Neural progenitor cell (in vitro differentiated cells): ENCODE measurements around the gene NTM. TPM values are rescaled to one million over a fixed set of nuclear protein-coding genes. Genes with fewer than 3 reads are reported as not detected.

Experiments
- DNase-seq: peaks from one replicate; pipeline ENCODE4 v3.0.0-alpha.2; 2016; ENCODE audit warnings: low spot score
- H2AFZ ChIP-seq: fragments of 200-600 bp; sonication (generic); replicated peaks from 2 replicates; pipeline ENCODE4 v1.6.1; 2016; ENCODE audit warnings: antibody characterized with exemption
- H3F3A ChIP-seq: fragments of 200-600 bp; sonication (generic); 2 replicates; pipeline ENCODE4 v1.6.1; 2016; ENCODE audit warnings: antibody characterized with exemption, low read depth
- H3K27ac ChIP-seq: fragments of 200-600 bp; sonication (generic); 2 replicates; pipeline ENCODE4 v1.5.1; 2016; ENCODE audit warnings: mild to moderate bottlenecking
- H3K27me3 ChIP-seq: fragments of 200-600 bp; sonication (generic); 2 replicates; pipeline ENCODE4 v1.6.1; 2016; ENCODE audit warnings: mild to moderate bottlenecking, moderate library complexity
- H3K36me3 ChIP-seq: fragments of 200-600 bp; sonication (generic); 2 replicates; pipeline ENCODE4 v1.5.1; 2016
- H3K4me1 ChIP-seq: fragments of 200-600 bp; sonication (generic); 2 replicates; pipeline ENCODE4 v1.6.1; 2016; ENCODE audit warnings: mixed run types
- H3K4me2 ChIP-seq: fragments of 200-600 bp; sonication (generic); 2 replicates; pipeline ENCODE4 v1.6.1; 2016
- H3K4me3 ChIP-seq: fragments of 200-600 bp; sonication (generic); 2 replicates; pipeline ENCODE4 v1.5.1; 2016
- H3K79me2 ChIP-seq: fragments of 200-600 bp; sonication (generic); 2 replicates; pipeline ENCODE4 v1.6.1; 2016; ENCODE audit warnings: low read depth
- H3K9ac ChIP-seq: fragments of 200-600 bp; sonication (generic); 2 replicates; pipeline ENCODE4 v1.6.1; 2016
- H3K9me3 ChIP-seq: fragments of 200-600 bp; sonication (generic); 2 replicates; pipeline ENCODE4 v1.5.1; 2016; ENCODE audit warnings: low read depth
- H4K20me1 ChIP-seq: fragments of 200-600 bp; sonication (generic); 2 replicates; pipeline ENCODE4 v1.6.1; 2016; ENCODE audit warnings: low read depth
- H3K27ac Mint-ChIP-seq: 3 replicates; pipeline ENCODE4 v1.8.0; 2021; ENCODE audit warnings: mixed read lengths
- H3K27me3 Mint-ChIP-seq: 2 replicates; pipeline ENCODE4 v1.8.0; 2022; ENCODE audit warnings: low read depth, mild to moderate bottlenecking, inconsistent platforms, moderate library complexity, mixed read lengths; ENCODE audit not compliant: insufficient read depth
- H3K36me3 Mint-ChIP-seq: 3 replicates; pipeline ENCODE4 v1.8.0; 2021; ENCODE audit warnings: mixed read lengths
- H3K4me1 Mint-ChIP-seq: 3 replicates; pipeline ENCODE4 v1.8.0; 2021; ENCODE audit warnings: mixed read lengths
- H3K4me3 Mint-ChIP-seq: 3 replicates; pipeline ENCODE4 v1.8.0; 2021; ENCODE audit warnings: mild to moderate bottlenecking, moderate library complexity, mixed read lengths
- H3K9me3 Mint-ChIP-seq: 3 replicates; pipeline ENCODE4 v1.8.0; 2020; ENCODE audit warnings: mixed read lengths
- EZH2 ChIP-seq: fragments of 200-600 bp; sonication (generic); IDR thresholded peaks from 2 replicates; pipeline ENCODE4 v1.6.1; 2017; ENCODE audit warnings: antibody characterized with exemption, mild to moderate bottlenecking, moderate library complexity
- EZH2phosphoT487 ChIP-seq: fragments of 200-600 bp; sonication (generic); IDR thresholded peaks from 2 replicates; pipeline ENCODE4 v1.6.1; 2017; ENCODE audit warnings: antibody characterized with exemption
- total RNA-seq: library from RNA; depleted of rRNA; stranded (reverse); fragments of >200 nt; gene quantifications from 2 replicates; pipeline ENCODE4 v1.2.3, GENCODE V29; 2015; ENCODE audit warnings: low replicate concordance
- TF ChIP-seq, protein P1 (sequence below): fragments of 200-600 bp; sonication (generic); IDR thresholded peaks from 2 replicates; pipeline ENCODE4 v1.5.1; 2017; ENCODE audit warnings: antibody characterized with exemption, mild to moderate bottlenecking

NTM gene
- total RNA-seq, 1 donor from 2014 or later, result 4.3 TPM

DNA sequence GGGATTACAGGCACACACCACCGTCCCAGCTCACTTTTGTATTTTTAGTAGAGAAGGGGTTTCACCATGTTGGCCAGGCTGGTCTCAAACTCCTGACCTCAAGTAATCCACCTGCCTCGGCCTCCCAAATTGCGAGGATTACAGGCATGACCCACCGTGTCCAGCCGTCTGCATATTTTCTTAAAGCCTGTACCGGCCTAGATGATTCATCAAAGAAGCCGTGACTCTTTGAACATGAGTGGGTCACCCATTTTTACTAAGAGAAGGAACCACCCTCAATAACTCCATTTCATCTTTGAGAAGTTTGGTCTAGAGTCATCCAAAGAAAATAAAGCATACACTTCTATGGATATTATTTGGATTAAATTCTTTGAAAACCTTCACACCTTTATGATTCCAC is 388.3 kb downstream of the NTM start:
- Histone ChIP-seq H3K4me3 (no peak overlapping the region), H3K27ac (no peak overlapping the region), H4K20me1 (no peaks in the 10 kb centered on the region), H3K79me2 (no peaks in the 10 kb centered on the region), H2AFZ (no peak overlapping the region), H3F3A (no peaks in the 10 kb centered on the region), H3K27me3 (no peaks in the 10 kb centered on the region), H3K4me2 (no peak overlapping the region), H3K9ac (no peak overlapping the region), H3K36me3 (no peaks in the 10 kb centered on the region), H3K9me3 (no peaks in the 10 kb centered on the region), H3K4me1 (no peaks in the 10 kb centered on the region)
- no peak for DNase-seq
- Mint-ChIP-seq H3K9me3 (no peaks in the 10 kb centered on the region), H3K27me3 (no peaks in the 10 kb centered on the region), H3K27ac (no peak overlapping the region), H3K36me3 (no peaks in the 10 kb centered on the region), H3K4me3 (no peak overlapping the region), H3K4me1 (peaks cover 7% of the 10 kb centered on the region)
- TF ChIP-seq EZH2phosphoT487 (no peak), EZH2 (no peak)
- TF ChIP-seq, protein P1, sequence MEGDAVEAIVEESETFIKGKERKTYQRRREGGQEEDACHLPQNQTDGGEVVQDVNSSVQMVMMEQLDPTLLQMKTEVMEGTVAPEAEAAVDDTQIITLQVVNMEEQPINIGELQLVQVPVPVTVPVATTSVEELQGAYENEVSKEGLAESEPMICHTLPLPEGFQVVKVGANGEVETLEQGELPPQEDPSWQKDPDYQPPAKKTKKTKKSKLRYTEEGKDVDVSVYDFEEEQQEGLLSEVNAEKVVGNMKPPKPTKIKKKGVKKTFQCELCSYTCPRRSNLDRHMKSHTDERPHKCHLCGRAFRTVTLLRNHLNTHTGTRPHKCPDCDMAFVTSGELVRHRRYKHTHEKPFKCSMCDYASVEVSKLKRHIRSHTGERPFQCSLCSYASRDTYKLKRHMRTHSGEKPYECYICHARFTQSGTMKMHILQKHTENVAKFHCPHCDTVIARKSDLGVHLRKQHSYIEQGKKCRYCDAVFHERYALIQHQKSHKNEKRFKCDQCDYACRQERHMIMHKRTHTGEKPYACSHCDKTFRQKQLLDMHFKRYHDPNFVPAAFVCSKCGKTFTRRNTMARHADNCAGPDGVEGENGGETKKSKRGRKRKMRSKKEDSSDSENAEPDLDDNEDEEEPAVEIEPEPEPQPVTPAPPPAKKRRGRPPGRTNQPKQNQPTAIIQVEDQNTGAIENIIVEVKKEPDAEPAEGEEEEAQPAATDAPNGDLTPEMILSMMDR, result no peak

DNA sequence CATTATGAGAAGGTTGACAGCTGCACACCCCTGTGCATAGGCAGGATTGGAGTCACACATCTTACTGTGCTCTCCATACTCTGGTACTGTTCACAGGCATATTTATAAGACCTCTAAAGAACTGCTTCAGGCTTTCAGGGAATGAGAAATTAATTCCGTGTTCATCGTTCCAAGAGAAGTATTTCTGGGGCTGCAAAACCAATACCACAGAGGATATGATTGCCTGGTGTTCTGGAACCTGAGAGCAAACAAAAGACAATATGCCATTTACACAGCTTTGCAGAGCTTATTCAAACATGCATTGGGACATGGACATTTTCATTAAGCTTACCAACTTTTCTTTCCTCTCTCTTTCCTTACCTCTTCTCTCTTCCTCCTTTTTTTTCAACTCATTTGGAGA is 388.7 kb downstream of the NTM start:
- no peak overlapping the region for H3K4me3 ChIP-seq
- Mint-ChIP-seq H3K9me3 (no peaks in the 10 kb centered on the region), H3K27ac (no peak overlapping the region), H3K36me3 (no peaks in the 10 kb centered on the region), H3K4me1 (peaks cover 7% of the 10 kb centered on the region), H3K27me3 (no peaks in the 10 kb centered on the region), H3K4me3 (no peak overlapping the region)
- DNase-seq, result no peak
- H3F3A ChIP-seq, result no peaks in the 10 kb centered on the region
- TF ChIP-seq EZH2 (no peak), EZH2phosphoT487 (no peak)
- TF ChIP-seq, protein P1, result no peak
- H3K4me1 ChIP-seq, result no peaks in the 10 kb centered on the region
- H3K27ac ChIP-seq, result no peak overlapping the region
- H2AFZ ChIP-seq, result no peak overlapping the region
- H3K9ac ChIP-seq, result no peak overlapping the region
- no peaks in the 10 kb centered on the region for H3K9me3 ChIP-seq
- no peaks in the 10 kb centered on the region for H3K36me3 ChIP-seq
- H3K79me2 ChIP-seq, result no peaks in the 10 kb centered on the region
- no peak overlapping the region for H3K4me2 ChIP-seq
- no peaks in the 10 kb centered on the region for H3K27me3 ChIP-seq
- no peaks in the 10 kb centered on the region for H4K20me1 ChIP-seq

DNA sequence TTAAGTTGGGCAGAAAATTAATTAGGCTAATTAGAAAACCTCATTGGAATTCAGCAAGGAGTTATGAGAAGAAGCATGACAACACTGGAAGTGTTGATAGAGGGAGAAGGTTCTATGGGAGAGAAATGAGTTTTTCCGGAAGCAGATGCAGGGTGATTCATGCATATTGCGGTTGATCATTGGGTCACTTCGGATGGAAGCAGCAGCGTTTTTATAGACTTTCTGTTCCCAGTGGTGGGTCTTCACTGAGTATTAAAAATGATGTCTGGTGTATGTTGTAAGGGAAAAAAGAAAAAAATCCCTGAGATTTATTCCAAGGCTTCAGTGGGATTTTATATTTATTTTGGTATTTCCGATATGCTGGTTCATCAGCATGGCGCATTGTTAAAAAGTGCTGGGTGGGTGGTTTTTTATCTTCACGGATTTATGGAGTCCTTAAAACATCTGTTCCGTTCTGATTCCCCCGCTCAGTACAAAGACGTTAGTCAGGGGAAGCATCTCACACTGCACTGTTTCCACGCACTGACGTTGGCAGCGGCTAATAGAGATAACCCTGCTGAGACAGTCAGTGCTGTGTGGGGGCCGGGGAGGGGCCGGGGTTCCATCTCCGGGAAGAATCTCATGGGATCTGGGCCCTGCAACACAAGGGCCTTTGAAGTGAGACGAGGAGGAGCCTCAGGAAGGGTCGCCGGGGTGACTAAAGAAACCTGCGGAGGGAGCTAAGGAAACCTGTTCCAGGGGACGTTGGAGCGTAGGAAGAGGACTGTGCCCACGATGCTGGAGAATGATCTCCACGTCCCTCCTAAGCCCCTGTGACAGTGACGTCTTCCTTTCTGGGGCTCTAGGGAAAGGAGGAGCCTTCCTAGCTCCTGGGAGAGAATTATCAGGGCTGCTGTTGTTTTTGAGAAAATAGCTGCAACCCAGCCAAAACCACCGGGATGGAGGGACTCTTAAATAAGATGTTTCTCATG is 390.0 kb downstream of the NTM start:
- Histone ChIP-seq H3K36me3 (no peaks in the 10 kb centered on the region), H3K27ac (no peak overlapping the region), H3F3A (no peaks in the 10 kb centered on the region), H3K9ac (no peak overlapping the region), H3K4me1 (no peaks in the 10 kb centered on the region), H4K20me1 (no peaks in the 10 kb centered on the region), H3K27me3 (no peaks in the 10 kb centered on the region), H3K4me2 (no peak overlapping the region), H2AFZ (peak overlapping the region; percentile 40), H3K4me3 (no peak overlapping the region), H3K9me3 (no peaks in the 10 kb centered on the region), H3K79me2 (no peaks in the 10 kb centered on the region)
- H3K27ac Mint-ChIP-seq, result peak overlapping the region; percentile 36
- TF ChIP-seq, protein P1, result peak; percentile 50
- TF ChIP-seq EZH2, result no peak
- no peaks in the 10 kb centered on the region for H3K27me3 Mint-ChIP-seq
- H3K36me3 Mint-ChIP-seq, result no peaks in the 10 kb centered on the region
- peaks cover 7% of the 10 kb centered on the region for H3K4me1 Mint-ChIP-seq
- no peak overlapping the region for H3K4me3 Mint-ChIP-seq
- peak; percentile 75 for DNase-seq
- no peaks in the 10 kb centered on the region for H3K9me3 Mint-ChIP-seq
